Mesendoderm (in vitro differentiated cells): ENCODE results near the gene POLR2F.
A peak's percentile ranks its signal among the peaks of the same experiment; 100 is the strongest.

Source experiments
- DNase-seq: peaks from one replicate; pipeline ENCODE4 v3.0.0; 2013
- H2AK5ac ChIP-seq: 2 replicates; pipeline ENCODE4 v1.6.1; 2013; ENCODE audit warnings: low read length, inconsistent platforms
- H2BK120ac ChIP-seq: 2 replicates; pipeline ENCODE4 v1.6.1; 2013; ENCODE audit warnings: low read depth, mild to moderate bottlenecking, low read length, moderate library complexity, mixed read lengths
- H2BK15ac ChIP-seq: replicated peaks from 2 replicates; pipeline ENCODE4 v1.6.1; 2013; ENCODE audit warnings: low read depth, mild to moderate bottlenecking, moderate library complexity
- H2BK5ac ChIP-seq: 2 replicates; pipeline ENCODE4 v1.6.1; 2013; ENCODE audit warnings: low read length, inconsistent platforms
- H3K18ac ChIP-seq: 2 replicates; pipeline ENCODE4 v1.6.1; 2013; ENCODE audit warnings: mild to moderate bottlenecking, low read length, mixed read lengths
- H3K23ac ChIP-seq: one replicate; pipeline ENCODE4 v1.6.1; 2013; ENCODE audit warnings: low read length
- H3K27ac ChIP-seq: 2 replicates; pipeline ENCODE4 v1.5.1; 2013; ENCODE audit warnings: low read depth, mild to moderate bottlenecking, inconsistent platforms, low read length, moderate library complexity
- H3K27me3 ChIP-seq: 2 replicates; pipeline ENCODE4 v1.6.1; 2013; ENCODE audit warnings: low read length, control low read depth, mild to moderate bottlenecking, inconsistent platforms; ENCODE audit not compliant: insufficient read depth, poor library complexity
- H3K36me3 ChIP-seq: 2 replicates; pipeline ENCODE4 v1.6.1; 2013; ENCODE audit warnings: low read length, inconsistent platforms; ENCODE audit not compliant: control insufficient read depth, insufficient read depth
- H3K4ac ChIP-seq: one replicate; pipeline ENCODE4 v1.6.1; 2013; ENCODE audit warnings: low read depth, mild to moderate bottlenecking, low read length, moderate library complexity
- H3K4me1 ChIP-seq: 2 replicates; pipeline ENCODE4 v1.6.1; 2013; ENCODE audit warnings: low read depth, low read length, inconsistent platforms; ENCODE audit not compliant: control insufficient read depth
- H3K4me2 ChIP-seq: 2 replicates; pipeline ENCODE4 v1.6.1; 2013; ENCODE audit warnings: low read length
- H3K4me3 ChIP-seq: 2 replicates; pipeline ENCODE4 v1.5.1; 2013; ENCODE audit warnings: mild to moderate bottlenecking, low read length
- H3K56ac ChIP-seq: one replicate; pipeline ENCODE4 v1.6.1; 2013; ENCODE audit warnings: low read length
- H3K79me1 ChIP-seq: 2 replicates; pipeline ENCODE4 v1.6.1; 2013; ENCODE audit warnings: low read length, inconsistent platforms
- H3K79me2 ChIP-seq: 2 replicates; pipeline ENCODE4 v1.6.1; 2013; ENCODE audit warnings: mild to moderate bottlenecking, low read length; ENCODE audit not compliant: control insufficient read depth, insufficient read depth
- H3K9ac ChIP-seq: 2 replicates; pipeline ENCODE4 v1.6.1; 2013; ENCODE audit warnings: low read length, inconsistent platforms
- H4K5ac ChIP-seq: one replicate; pipeline ENCODE4 v1.6.1; 2013; ENCODE audit warnings: low read length
- H4K8ac ChIP-seq: one replicate; pipeline ENCODE4 v1.6.1; 2013; ENCODE audit warnings: low read depth, mild to moderate bottlenecking, control low read depth, low read length, moderate library complexity
- WGBS: extraction: QIAGEN DNeasy Blood & Tissue Kit; methylation state at CpG from one replicate; pipeline ENCODE4 v1.1.7; 2013; ENCODE audit warnings: low lambda C conversion rate, missing lambda C conversion rate; ENCODE audit not compliant: insufficient coverage; ENCODE audit errors: extremely low coverage; 5-methylcytosine and 5-hydroxymethylcytosine counted together

POLR2F gene

GRCh38 chr22:37907036-37907954 is 46.2 kb upstream of the POLR2F start:
- peak overlapping the region; percentile 83 for H3K9ac ChIP-seq

DNA sequence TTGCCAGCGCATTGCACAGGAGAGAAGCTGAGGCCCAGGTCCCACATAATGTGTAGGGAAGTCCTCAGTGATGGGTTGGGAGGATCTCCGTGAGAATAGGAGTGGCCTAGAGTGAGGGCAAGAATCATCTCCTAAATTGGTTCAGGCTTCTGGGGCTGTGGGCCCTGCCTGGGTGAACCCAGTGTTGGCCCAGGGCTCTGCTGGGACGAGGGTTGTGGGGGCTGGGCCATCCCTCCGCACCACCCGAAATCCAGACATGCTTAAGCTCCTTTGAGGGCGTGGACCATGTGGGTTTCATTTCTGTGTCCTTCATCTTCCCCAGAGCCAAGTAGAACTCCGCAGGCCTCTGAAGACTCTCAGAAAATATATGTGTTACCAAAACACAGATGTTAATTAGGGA is 43.7 kb upstream of the POLR2F start:
- Histone ChIP-seq H3K36me3 (peaks cover 2% of the 10 kb centered on the region), H3K23ac (no peak overlapping the region), H3K4me2 (no peak overlapping the region), H3K27me3 (no peaks in the 10 kb centered on the region), H3K56ac (no peak overlapping the region), H4K5ac (no peak overlapping the region), H3K27ac (no peak overlapping the region), H2AK5ac (no peak overlapping the region), H3K4me1 (peaks cover 18% of the 10 kb centered on the region), H3K4me3 (no peak overlapping the region), H3K4ac (no peak overlapping the region), H3K79me1 (peaks cover 14% of the 10 kb centered on the region), H3K79me2 (peaks cover 15% of the 10 kb centered on the region), H2BK120ac (no peak overlapping the region), H2BK5ac (no peak overlapping the region), H3K18ac (no peak overlapping the region), H4K8ac (no peak overlapping the region), H3K9ac (no peak overlapping the region), H2BK15ac (no peak overlapping the region)
- no CpG with 5 or more reads among the region's 7 CpGs for WGBS
- DNase-seq = no peak

More at GRCh38 chr22:37907036-37907954, 46.2 kb upstream of the POLR2F start:
- peak overlapping the region; percentile 82 for H3K18ac ChIP-seq
- H3K27me3 ChIP-seq = no peaks in the 10 kb centered on the region
- no peak for DNase-seq
- no peak overlapping the region for H4K5ac ChIP-seq
- H3K79me1 ChIP-seq = peaks cover 14% of the 10 kb centered on the region
- peak overlapping the region; percentile 41 for H3K4me3 ChIP-seq
- H4K8ac ChIP-seq = no peak overlapping the region
- peak overlapping the region; percentile 95 for H3K56ac ChIP-seq
- peak overlapping the region; percentile 68 for H3K4me2 ChIP-seq
- peaks cover 18% of the 10 kb centered on the region for H3K4me1 ChIP-seq
- H3K79me2 ChIP-seq = peaks cover 15% of the 10 kb centered on the region
- no peak overlapping the region for H2AK5ac ChIP-seq
- H3K4ac ChIP-seq = peak overlapping the region; percentile 94
- no peak overlapping the region for H2BK15ac ChIP-seq
- no peak overlapping the region for H2BK5ac ChIP-seq
- WGBS = no CpG with 5 or more reads among the region's 19 CpGs
- no peak overlapping the region for H2BK120ac ChIP-seq
- H3K36me3 ChIP-seq = no peaks in the 10 kb centered on the region
- H3K27ac ChIP-seq = no peak overlapping the region
- H3K23ac ChIP-seq = peak overlapping the region; percentile 91

DNA sequence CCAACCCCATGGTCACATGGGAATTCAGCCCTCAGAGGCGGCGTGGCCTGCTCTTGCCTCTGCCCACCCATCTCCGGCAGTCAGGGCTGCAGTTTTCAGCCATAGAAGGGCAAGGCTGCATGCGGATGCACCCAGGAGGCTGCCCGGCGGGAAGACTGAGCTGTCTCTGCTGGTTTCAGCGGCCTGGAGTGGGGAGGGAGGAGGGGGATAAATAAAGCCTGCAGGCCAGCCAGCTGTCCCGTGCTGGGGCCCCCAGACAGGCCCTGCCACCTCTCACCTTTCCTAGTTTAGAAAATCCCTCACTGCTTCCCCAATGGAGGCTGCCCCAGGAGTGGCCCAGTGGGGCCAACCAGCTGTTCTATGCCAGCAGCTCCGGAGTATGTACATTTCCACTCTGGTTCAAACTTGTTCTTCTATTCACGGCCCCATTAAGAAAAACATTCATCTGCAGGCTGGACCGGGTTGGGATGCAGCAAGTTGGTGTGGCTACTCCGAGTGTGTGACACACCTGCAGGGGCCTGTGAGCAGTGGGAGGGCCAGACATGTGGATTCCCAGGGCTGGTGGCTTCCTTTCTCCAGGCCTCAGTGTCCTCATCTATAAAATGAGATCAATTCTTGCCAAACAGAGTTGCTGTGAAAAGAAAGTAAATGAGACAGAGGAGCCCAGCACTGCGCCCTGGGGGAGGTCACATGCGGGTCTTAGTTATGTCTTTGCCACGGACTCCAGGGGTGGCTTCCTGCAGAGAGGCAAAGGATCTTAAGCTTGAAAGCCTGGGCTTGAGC is 42.4 kb upstream of the POLR2F start:
- peak overlapping the region; percentile 26 for H3K9ac ChIP-seq
- H2BK15ac ChIP-seq = no peak overlapping the region
- H3K23ac ChIP-seq = no peak overlapping the region
- no peak overlapping the region for H3K4me2 ChIP-seq
- no peak overlapping the region for H2AK5ac ChIP-seq
- no peak overlapping the region for H3K4me3 ChIP-seq
- peaks cover 18% of the 10 kb centered on the region for H3K4me1 ChIP-seq
- H4K8ac ChIP-seq = no peak overlapping the region
- H3K18ac ChIP-seq = no peak overlapping the region
- H3K79me2 ChIP-seq = peaks cover 15% of the 10 kb centered on the region
- H2BK5ac ChIP-seq = no peak overlapping the region
- peaks cover 14% of the 10 kb centered on the region for H3K79me1 ChIP-seq
- peak overlapping the region; percentile 54 for H3K56ac ChIP-seq
- H2BK120ac ChIP-seq = no peak overlapping the region
- H3K27ac ChIP-seq = peak overlapping the region; percentile 67
- no CpG with 5 or more reads among the region's 15 CpGs for WGBS
- peaks cover 2% of the 10 kb centered on the region for H3K36me3 ChIP-seq
- H3K4ac ChIP-seq = no peak overlapping the region
- DNase-seq = peak; percentile 74
- no peak overlapping the region for H4K5ac ChIP-seq
- H3K27me3 ChIP-seq = no peaks in the 10 kb centered on the region

DNA sequence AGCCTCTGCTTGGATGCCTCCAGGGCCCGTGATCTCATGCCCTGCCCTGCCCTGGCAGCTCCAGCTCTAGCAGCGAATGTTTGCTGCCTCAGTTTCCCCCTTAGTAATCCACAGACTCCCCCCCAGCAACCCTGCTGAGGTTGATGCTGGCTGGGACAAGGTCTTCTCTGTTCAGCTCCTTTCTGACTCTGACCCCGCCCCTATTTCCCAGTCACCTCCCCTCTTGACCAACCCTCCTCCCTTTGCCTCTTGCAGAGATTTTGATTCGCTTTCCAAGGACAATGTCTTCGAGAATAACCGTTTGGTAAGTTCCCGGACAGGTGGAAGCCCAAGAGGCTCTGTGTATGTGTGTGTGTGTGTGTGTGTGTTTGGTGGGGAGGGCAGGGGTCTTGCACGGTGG is 41.8 kb upstream of the POLR2F start:
- H4K5ac ChIP-seq = no peak overlapping the region
- WGBS = no CpG with 5 or more reads among the region's 8 CpGs

DNA sequence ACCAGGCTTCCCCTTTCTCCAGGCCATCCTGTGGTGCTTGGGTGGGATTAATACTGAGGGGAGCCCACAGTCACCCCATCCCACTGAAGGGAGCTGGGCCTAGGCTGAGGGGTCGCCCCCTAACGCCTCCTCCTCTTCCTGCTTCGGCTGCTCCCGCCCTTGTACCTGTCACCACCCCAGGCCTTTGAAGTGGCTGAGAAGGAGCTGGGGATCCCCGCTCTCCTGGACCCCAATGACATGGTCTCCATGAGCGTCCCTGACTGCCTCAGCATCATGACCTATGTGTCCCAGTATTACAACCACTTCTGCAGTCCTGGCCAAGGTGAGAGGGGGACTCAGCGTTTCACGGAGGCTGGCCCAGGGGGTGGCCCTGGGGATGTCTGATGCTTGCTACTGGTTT is 41.3 kb upstream of the POLR2F start:
- no peak overlapping the region for H3K9ac ChIP-seq
- no peak overlapping the region for H2BK5ac ChIP-seq
- H3K4me3 ChIP-seq = no peak overlapping the region
- H3K79me1 ChIP-seq = peaks cover 11% of the 10 kb centered on the region
- H2BK15ac ChIP-seq = no peak overlapping the region
- no peak overlapping the region for H3K18ac ChIP-seq
- no peak for DNase-seq
- H3K23ac ChIP-seq = no peak overlapping the region
- H4K8ac ChIP-seq = no peak overlapping the region
- no peak overlapping the region for H4K5ac ChIP-seq
- no peak overlapping the region for H3K27ac ChIP-seq
- no CpG with 5 or more reads among the region's 8 CpGs for WGBS
- peaks cover 5% of the 10 kb centered on the region for H3K36me3 ChIP-seq
- no peak overlapping the region for H3K56ac ChIP-seq
- H3K4me2 ChIP-seq = no peak overlapping the region
- H3K4me1 ChIP-seq = peaks cover 18% of the 10 kb centered on the region
- H2BK120ac ChIP-seq = no peak overlapping the region
- no peak overlapping the region for H3K4ac ChIP-seq
- no peaks in the 10 kb centered on the region for H3K27me3 ChIP-seq
- no peak overlapping the region for H2AK5ac ChIP-seq
- H3K79me2 ChIP-seq = peaks cover 10% of the 10 kb centered on the region

More for the DNA sequence above, 41.8 kb upstream of the POLR2F start:
- no peak overlapping the region for H3K4me2 ChIP-seq
- no peak overlapping the region for H2BK120ac ChIP-seq
- no peaks in the 10 kb centered on the region for H3K27me3 ChIP-seq
- no peak overlapping the region for H2AK5ac ChIP-seq
- no peak for DNase-seq
- H3K56ac ChIP-seq = peak overlapping the region; percentile 31
- H3K79me1 ChIP-seq = peaks cover 14% of the 10 kb centered on the region
- no peak overlapping the region for H3K4me3 ChIP-seq
- H2BK15ac ChIP-seq = no peak overlapping the region
- no peak overlapping the region for H3K4ac ChIP-seq
- no peak overlapping the region for H3K9ac ChIP-seq
- H4K8ac ChIP-seq = no peak overlapping the region
- no peak overlapping the region for H3K23ac ChIP-seq
- H3K79me2 ChIP-seq = peaks cover 14% of the 10 kb centered on the region
- peaks cover 18% of the 10 kb centered on the region for H3K4me1 ChIP-seq
- peak overlapping the region; percentile 67 for H3K27ac ChIP-seq
- peaks cover 5% of the 10 kb centered on the region for H3K36me3 ChIP-seq
- no peak overlapping the region for H3K18ac ChIP-seq
- H2BK5ac ChIP-seq = no peak overlapping the region
